Right lobe of liver (tissue), 6 donors: ENCODE measurements around the gene HAUS7. TPM values are rescaled to one million over a fixed set of nuclear protein-coding genes. Genes with fewer than 3 reads are reported as not detected.
A peak's percentile ranks its signal among the peaks of the same experiment; 100 is the strongest.
"Not testable (repeated sequence)": the region's sequence is repeated elsewhere in the genome, so short reads cannot be mapped to it uniquely, and the experiment has no call there.

Experiments
- ATAC-seq, 4 donors: fragments of 200-7000 bp; cut with Tn5 transposase; one replicate each; pipeline ENCODE4 v1.9.1; 2020; ENCODE audit warnings: mild to moderate bottlenecking in 4 of 4, moderate library complexity in 4 of 4
- DNase-seq, 3 donors: peaks; one replicate each; pipeline ENCODE4 v3.0.0-alpha.2; 2020
- H3K27ac ChIP-seq, 3 donors: fragments of 200-600 bp; one replicate each; pipeline ENCODE4 v1.8.0; 2022
- H3K27me3 ChIP-seq, 2 donors: fragments of 200-600 bp; one replicate each; pipeline ENCODE4 v1.8.0; 2022
- H3K36me3 ChIP-seq, 4 donors: fragments of 200-600 bp; sonication (generic) in 1 of 4; one replicate each; pipeline versions ENCODE4 v1.5.1 to v1.8.0; 2017 to 2022; ENCODE audit warnings: control low read depth in 1 of 4
- H3K4me1 ChIP-seq, 4 donors: fragments of 200-600 bp; sonication (generic) in 1 of 4; one replicate each; pipeline versions ENCODE4 v1.5.1 to v1.8.0; 2017 to 2022; ENCODE audit warnings: control low read depth in 1 of 4
- H3K4me3 ChIP-seq, 3 donors: fragments of 200-600 bp; one replicate each; pipeline ENCODE4 v1.8.0; 2022
- H3K9me3 ChIP-seq, 4 donors: fragments of 200-600 bp; sonication (generic) in 1 of 4; one replicate each; pipeline versions ENCODE4 v1.5.1 to v1.8.0; 2017 to 2022; ENCODE audit warnings: control low read depth in 1 of 4
- CTCF ChIP-seq, 4 donors: fragments of 200-600 bp in 3 of 4; fragments of 450-650 bp in 1 of 4; IDR thresholded peaks; one replicate each; pipeline versions ENCODE4 v1.5.1 to v1.8.0; 2016 to 2022; ENCODE audit warnings: antibody characterized with exemption in 4 of 4, mild to moderate bottlenecking in 2 of 4
- POLR2A ChIP-seq: fragments of 450-650 bp; IDR thresholded peaks from one replicate; pipeline ENCODE4 v1.6.1; 2017; ENCODE audit warnings: antibody characterized with exemption, mild to moderate bottlenecking
- WGBS: methylation state at CpG from one replicate; pipeline ENCODE4 v1.1.6; 2018; ENCODE audit warnings: low coverage, low lambda C conversion rate; ENCODE audit not compliant: insufficient coverage; ENCODE audit errors: missing lambda C conversion rate; 5-methylcytosine and 5-hydroxymethylcytosine counted together
- intact Hi-C, 2 donors: fragments of 100-400 bp; cut with DNase I; formaldehyde crosslinking; loops; one replicate each; pipeline versions ENCODE4 v1.11.2 to v1.14.1; 2022
- total RNA-seq, 6 experiments: library from RNA; depleted of rRNA in 2 of 6; stranded (reverse); fragments of >200 nt in 2 of 6; fragmentation: NEBNext Ultra II Directional in 3 of 6; extraction: Animal tissue kit (Norgen Biotek cat#: 25700) in 3 of 6; gene quantifications; one replicate each; pipeline versions ENCODE4 v1.1.0 to v1.2.4, GENCODE V29; 2016 to 2023
- donor health status: DM: no; HTN: yes; CAD: no.
- donor health status: DM: no; HTN: no; CAD: no.
- donor health status: DM: no; HTN: no; CAD: no.
- donor health status: DM: no; HTN: yes; CAD: no.
- donor health status: DM: no; HTN: yes; CAD: no.

HAUS7 gene
- total RNA-seq, 6 experiments from 2014 or later: 5.6 to 14.9 (median 8.8) TPM

- Histone ChIP-seq H3K9me3 (no peaks in the 10 kb centered on the region), H3K27ac (no peak overlapping the region), H3K36me3 (no peaks in the 10 kb centered on the region), H3K4me3 (no peak overlapping the region), H3K4me1 (peaks cover 0 to 7% (median 0%) of the 10 kb centered on the region in 4 donors), H3K27me3 (no peaks in the 10 kb centered on the region)
- no peak for ATAC-seq
- no peak for TF ChIP-seq POLR2A
- no peak for TF ChIP-seq CTCF (IDR thresholded peaks at IDR 0.05)
- 28% methylated on average over 3 of the region's 3 CpGs for WGBS
- no peak for DNase-seq
- intact Hi-C loops: no loop called here
These were observed 62.6 kb downstream of the HAUS7 start for GRCh38 chrX:153407736-153408135.

- no peak for TF ChIP-seq CTCF (IDR thresholded peaks at IDR 0.05)
- no peak for TF ChIP-seq POLR2A
- Histone ChIP-seq H3K4me1 (peaks cover 0 to 7% (median 0%) of the 10 kb centered on the region in 4 donors), H3K4me3 (no peak overlapping the region), H3K9me3 (no peaks in the 10 kb centered on the region), H3K27ac (no peak overlapping the region), H3K27me3 (no peaks in the 10 kb centered on the region), H3K36me3 (no peaks in the 10 kb centered on the region)
- WGBS: 49% methylated on average over 2 of the region's 7 CpGs
- intact Hi-C loops: no loop called here
- DNase-seq (no peak), ATAC-seq (peak in 2 of 4 donors; percentile 15 to 28)
These were observed 63.5 kb downstream of the HAUS7 start for GRCh38 chrX:153406903-153407302.

- peaks cover 0 to 4% (median 0%) of the 10 kb centered on the region in 4 donors for H3K4me1 ChIP-seq
- no peak overlapping the region for H3K27ac ChIP-seq
- WGBS: 83% methylated on average over 1 of the region's 9 CpGs
- intact Hi-C loops: no loop called here
- H3K27me3 ChIP-seq: no peaks in the 10 kb centered on the region
- no peaks in the 10 kb centered on the region for H3K36me3 ChIP-seq
- H3K9me3 ChIP-seq: no peaks in the 10 kb centered on the region
- DNase-seq: no peak
- TF ChIP-seq POLR2A (no peak), CTCF (IDR thresholded peaks at IDR 0.05) (no peak)
- H3K4me3 ChIP-seq: no peak overlapping the region
- ATAC-seq: no peak
These were observed 64.4 kb downstream of the HAUS7 start for GRCh38 chrX:153406011-153406410.

- intact Hi-C loops: no loop called here
- Histone ChIP-seq H3K4me3 (no peak overlapping the region), H3K4me1 (no peaks in the 10 kb centered on the region), H3K9me3 (no peaks in the 10 kb centered on the region), H3K27ac (no peak overlapping the region), H3K36me3 (no peaks in the 10 kb centered on the region), H3K27me3 (no peaks in the 10 kb centered on the region)
- no peak for DNase-seq
- 32% methylated on average over 5 of the region's 5 CpGs for WGBS
- no peak for ATAC-seq
- no peak for TF ChIP-seq CTCF (IDR thresholded peaks at IDR 0.05)
- no peak for TF ChIP-seq POLR2A
These were observed 65.0 kb downstream of the HAUS7 start for GRCh38 chrX:153405426-153405825.

GRCh38 chrX:153404333-153404732 lies 66.0 kb downstream of the HAUS7 start:
- H3K27me3 ChIP-seq, intact Hi-C loops, H3K9me3 ChIP-seq, H3K4me1 ChIP-seq, H3K36me3 ChIP-seq, DNase-seq, H3K27ac ChIP-seq, ATAC-seq, H3K4me3 ChIP-seq: not testable (repeated sequence)
- WGBS: 74% methylated on average over 3 of the region's 5 CpGs
